NOMO-1 (cell line): ENCODE data around the gene UBC.

ENCODE experiments used
- DNase-seq, 2 experiments: peaks; one replicate each; lab custom pipeline; 2025; ENCODE audit not compliant: unreplicated experiment in 2 of 2; lab: John Stamatoyannopoulos, UW

Gene UBC

DNA sequence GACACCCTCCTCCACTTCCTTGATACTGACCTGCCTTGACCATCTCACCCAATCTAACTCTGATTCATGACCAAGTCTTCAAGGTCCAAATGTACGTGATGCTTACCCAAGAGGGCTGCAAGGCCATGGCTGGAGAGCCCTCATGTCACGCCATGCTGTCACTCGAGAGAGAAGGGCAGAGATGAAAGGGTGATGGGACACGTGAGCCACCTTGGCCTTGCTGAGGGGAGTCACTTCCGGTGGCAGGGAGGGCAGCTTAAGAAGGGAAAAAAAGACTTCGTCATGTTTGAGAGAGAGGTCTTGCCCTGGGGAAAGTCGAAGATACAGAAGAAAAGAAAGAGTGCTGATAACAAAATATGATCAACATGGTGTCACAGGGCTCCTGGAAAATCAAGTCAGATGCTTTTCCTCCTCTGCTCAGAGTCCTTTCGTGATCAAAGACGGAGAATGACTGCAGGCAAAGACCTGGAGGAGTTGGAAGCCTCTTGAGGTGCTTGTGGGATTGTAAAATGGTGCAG, 47.5 kb downstream of the UBC start:
- no peak for DNase-seq

- no peak for DNase-seq
Measured at GRCh38 chr12:124866195-124866882, 48.1 kb downstream of the UBC start.

- no peak for DNase-seq
Measured at GRCh38 chr12:124865728-124866127, 48.7 kb downstream of the UBC start.

DNA sequence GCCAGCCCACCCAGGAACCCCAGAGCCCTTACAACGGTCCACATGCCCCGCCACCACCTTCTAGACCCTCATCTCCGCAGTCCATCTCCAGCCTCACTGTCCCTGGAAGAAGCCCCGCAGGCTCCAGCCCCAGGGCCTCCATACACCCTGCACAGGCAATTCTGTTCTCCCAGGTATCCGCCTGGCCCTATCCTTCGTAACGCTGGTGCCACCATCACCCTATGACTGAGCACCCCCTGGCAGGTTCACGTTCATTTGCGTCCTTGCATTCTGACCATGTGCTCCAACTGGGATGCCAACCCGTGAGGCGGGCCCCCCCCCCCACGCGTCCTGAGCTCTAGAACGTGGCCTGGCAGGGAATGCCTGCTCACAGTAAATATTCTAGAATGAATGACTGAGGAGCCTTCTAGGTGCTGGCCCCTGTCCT, 50.1 kb downstream of the UBC start:
- DNase-seq = no peak

- DNase-seq = peak; percentile 80 to 88
Measured at GRCh38 chr12:124863416-124864325, 50.8 kb downstream of the UBC start, which contains the start of gene SCARB1. Gene SCARB1 (minus strand): TSS chr12:124863864. CDS start chr12:124863720, 144 bp downstream.

- no peak for DNase-seq
Measured at GRCh38 chr12:124862768-124863415, 51.6 kb downstream of the UBC start.

- DNase-seq = no peak
Measured at GRCh38 chr12:124861898-124862676, 52.4 kb downstream of the UBC start.
